ENCODE data around the gene HMGB3. TPM values are rescaled to one million over a fixed set of nuclear protein-coding genes. Genes with fewer than 3 reads are reported as not detected.

HMGB3 gene
- total RNA-seq, 1 experiment from 2014 or later, result 395 TPM

DNA sequence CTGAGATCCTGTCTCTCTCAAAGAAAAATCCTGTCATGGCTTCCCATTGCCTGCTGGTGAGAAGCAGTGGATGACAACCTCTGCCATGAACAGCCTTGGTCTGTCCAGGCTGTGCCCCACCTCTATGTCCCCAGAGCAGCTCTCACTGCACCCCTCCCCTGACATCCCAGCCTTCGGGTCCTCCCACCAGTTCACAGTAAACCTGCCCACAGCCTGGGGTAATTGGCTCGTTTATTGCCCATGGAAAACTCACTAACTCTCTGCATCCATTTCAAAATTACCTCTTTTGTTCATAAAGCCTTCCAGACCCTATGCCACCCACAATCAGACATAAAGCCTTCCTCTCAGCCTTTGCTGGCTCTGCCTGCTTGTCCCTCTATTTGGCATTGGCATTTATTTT, 10.7 kb upstream of the HMGB3 start:
- no peak for TF ChIP-seq ZBTB21 (CRISPR knock-in tag; IDR thresholded peaks at IDR 0.05; ENCODE audit: borderline replicate concordance)
- Mint-ChIP-seq H3K27me3 (ENCODE audit: low read depth) (no peaks in the 10 kb centered on the region), H3K4me1 (peaks cover 19% of the 10 kb centered on the region), H3K36me3 (no peaks in the 10 kb centered on the region), H3K4me3 (no peak overlapping the region), H3K9me3 (no peaks in the 10 kb centered on the region), H3K27ac (no peak overlapping the region)
- DNase-seq (ENCODE audit: low spot score), result no peak
- POLR2A ChIA-PET, result no interaction called here
- no peak for ATAC-seq
- CTCF ChIA-PET, result no interaction called here

DNA sequence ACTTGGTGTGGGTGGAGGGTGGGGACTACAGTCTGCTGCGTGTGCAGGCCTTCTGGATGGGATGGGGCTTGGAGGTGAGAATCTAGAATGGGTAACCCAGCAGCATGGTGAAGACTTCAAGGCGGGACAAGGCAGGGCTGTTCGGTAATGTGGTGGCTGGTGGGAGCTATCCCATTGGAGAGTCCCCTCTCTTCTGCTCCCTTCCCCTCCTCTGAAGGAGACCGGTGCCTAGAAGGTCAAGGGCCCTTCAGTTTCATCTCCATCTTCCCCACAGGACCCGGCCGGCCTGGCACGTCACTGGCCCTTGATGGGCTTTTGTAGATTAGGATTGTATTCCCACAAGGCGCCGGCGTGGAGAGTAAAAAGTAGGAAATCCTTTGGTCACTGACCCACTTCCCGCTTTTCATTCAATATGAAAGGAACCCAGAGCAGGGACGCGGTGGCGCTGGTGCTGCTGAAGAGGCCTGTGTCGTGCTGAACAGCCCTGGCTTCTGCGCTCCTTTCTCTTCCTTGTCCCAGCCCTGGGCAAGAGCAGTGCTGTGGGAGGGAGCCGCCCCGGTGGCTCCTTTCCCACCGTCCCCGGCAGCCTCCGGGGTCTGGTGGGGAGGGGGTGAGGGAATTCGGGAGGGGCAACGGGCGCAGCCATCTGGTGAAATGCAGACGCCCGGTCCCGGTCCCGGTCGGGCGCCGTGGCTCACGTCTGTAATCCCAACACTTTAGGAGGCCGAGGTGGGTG, 7.3 kb upstream of the HMGB3 start:
- H3K27ac Mint-ChIP-seq, result no peak overlapping the region
- TF ChIP-seq CBFB (CRISPR knock-in tag; IDR thresholded peaks at IDR 0.05; ENCODE audit: low read depth), result no peak
- TF ChIP-seq ZNF317 (CRISPR knock-in tag; IDR thresholded peaks at IDR 0.05; ENCODE audit: borderline replicate concordance, low read depth), result no peak
- TF ChIP-seq ELF4 (CRISPR knock-in tag; IDR thresholded peaks at IDR 0.05; ENCODE audit: low read depth), result no peak
- no peak for TF ChIP-seq SOX15 (CRISPR knock-in tag; IDR thresholded peaks at IDR 0.05)
- no peak for TF ChIP-seq TEAD4 (CRISPR knock-in tag; IDR thresholded peaks at IDR 0.05)
- TF ChIP-seq, protein P1, sequence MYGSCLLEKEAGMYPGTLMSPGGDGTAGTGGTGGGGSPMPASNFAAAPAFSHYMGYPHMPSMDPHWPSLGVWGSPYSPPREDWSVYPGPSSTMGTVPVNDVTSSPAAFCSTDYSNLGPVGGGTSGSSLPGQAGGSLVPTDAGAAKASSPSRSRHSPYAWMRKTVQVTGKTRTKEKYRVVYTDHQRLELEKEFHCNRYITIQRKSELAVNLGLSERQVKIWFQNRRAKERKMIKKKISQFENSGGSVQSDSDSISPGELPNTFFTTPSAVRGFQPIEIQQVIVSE (CRISPR knock-in tag; IDR thresholded peaks at IDR 0.05; ENCODE audit: borderline replicate concordance), result no peak
- no peak for TF ChIP-seq KAT7 (CRISPR knock-in tag; IDR thresholded peaks at IDR 0.05; ENCODE audit: borderline replicate concordance)
- no peak for TF ChIP-seq ZBTB21 (CRISPR knock-in tag; IDR thresholded peaks at IDR 0.05; ENCODE audit: borderline replicate concordance)
- no peak for TF ChIP-seq HMGA2 (CRISPR knock-in tag; IDR thresholded peaks at IDR 0.05)
- ChIA-PET CTCF (no interaction called here), POLR2A (interaction anchor here (0.7 kb wide), 1 partner anchor 420 kb away, joined by 6 read pairs; no protein-coding TSS in a partner anchor)
- no peak overlapping the region for H3K4me3 Mint-ChIP-seq
- H3K27me3 Mint-ChIP-seq (ENCODE audit: low read depth), result no peaks in the 10 kb centered on the region
- DNase-seq (ENCODE audit: low spot score), result no peak
- ATAC-seq, result peak; percentile 71
- peaks cover 8% of the 10 kb centered on the region for H3K4me1 Mint-ChIP-seq
- H3K36me3 Mint-ChIP-seq, result no peaks in the 10 kb centered on the region
- H3K9me3 Mint-ChIP-seq, result no peaks in the 10 kb centered on the region

DNA sequence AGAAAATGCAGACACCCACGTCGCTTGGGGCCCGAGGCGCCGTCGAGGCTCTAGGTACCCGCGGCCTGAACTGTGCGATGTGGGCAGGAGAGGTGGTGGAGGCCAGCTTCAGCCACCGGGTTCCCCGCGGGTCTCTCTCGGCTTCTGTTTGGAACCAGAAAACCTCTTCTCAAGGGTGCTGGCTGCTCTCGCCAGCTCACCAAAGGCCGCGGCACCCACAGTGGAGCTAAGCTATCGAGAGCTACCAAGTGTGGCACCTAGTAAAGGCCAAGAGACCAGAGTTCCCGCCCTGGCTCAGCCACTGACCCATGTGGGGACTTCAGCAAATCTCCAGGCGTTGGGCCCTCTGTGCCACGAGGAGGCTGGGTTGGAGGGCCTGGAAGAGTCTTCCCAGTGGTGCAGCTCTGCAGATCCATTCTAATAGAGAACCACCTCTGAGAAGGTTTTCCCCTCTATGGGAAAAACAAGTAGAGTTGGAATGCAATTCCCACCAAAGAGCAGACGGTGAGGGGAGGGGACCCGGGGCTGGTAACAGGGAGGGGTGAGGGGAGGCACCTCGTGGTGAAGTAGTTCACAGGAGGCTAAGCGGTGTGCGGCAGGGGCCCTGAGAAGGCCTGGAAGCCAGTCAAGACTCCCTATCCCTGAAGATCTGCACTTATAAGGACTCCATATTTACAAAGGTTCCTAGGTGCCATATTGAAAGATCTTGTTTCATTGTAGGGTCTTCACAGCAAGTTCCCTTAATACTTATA, 5.5 kb upstream of the HMGB3 start:
- no peak overlapping the region for H3K27ac Mint-ChIP-seq
- H3K4me3 Mint-ChIP-seq, result no peak overlapping the region
- no peak for DNase-seq (ENCODE audit: low spot score)
- H3K27me3 Mint-ChIP-seq (ENCODE audit: low read depth), result peaks cover 8% of the 10 kb centered on the region
- CTCF ChIA-PET, result interaction anchor here (0.7 kb wide), 1 partner anchor 205 kb away, joined by 3 read pairs; no protein-coding TSS in a partner anchor
- no peak for ATAC-seq
- no peaks in the 10 kb centered on the region for H3K36me3 Mint-ChIP-seq
- H3K9me3 Mint-ChIP-seq, result no peaks in the 10 kb centered on the region
- H3K4me1 Mint-ChIP-seq, result peaks cover 17% of the 10 kb centered on the region
- POLR2A ChIA-PET, result no interaction called here
- no peak for TF ChIP-seq ELF4 (CRISPR knock-in tag; IDR thresholded peaks at IDR 0.05; ENCODE audit: low read depth)
- no peak for TF ChIP-seq NR3C1 (CRISPR knock-in tag; conservative IDR thresholded peaks at IDR 0.05; ENCODE audit: low read depth)
- no peak for TF ChIP-seq RELA (CRISPR knock-in tag; IDR thresholded peaks at IDR 0.05; ENCODE audit: borderline replicate concordance)
- TF ChIP-seq CREM (CRISPR knock-in tag; IDR thresholded peaks at IDR 0.05), result no peak
- no peak for TF ChIP-seq JUN (CRISPR knock-in tag; IDR thresholded peaks at IDR 0.05)
- TF ChIP-seq, protein P2, sequence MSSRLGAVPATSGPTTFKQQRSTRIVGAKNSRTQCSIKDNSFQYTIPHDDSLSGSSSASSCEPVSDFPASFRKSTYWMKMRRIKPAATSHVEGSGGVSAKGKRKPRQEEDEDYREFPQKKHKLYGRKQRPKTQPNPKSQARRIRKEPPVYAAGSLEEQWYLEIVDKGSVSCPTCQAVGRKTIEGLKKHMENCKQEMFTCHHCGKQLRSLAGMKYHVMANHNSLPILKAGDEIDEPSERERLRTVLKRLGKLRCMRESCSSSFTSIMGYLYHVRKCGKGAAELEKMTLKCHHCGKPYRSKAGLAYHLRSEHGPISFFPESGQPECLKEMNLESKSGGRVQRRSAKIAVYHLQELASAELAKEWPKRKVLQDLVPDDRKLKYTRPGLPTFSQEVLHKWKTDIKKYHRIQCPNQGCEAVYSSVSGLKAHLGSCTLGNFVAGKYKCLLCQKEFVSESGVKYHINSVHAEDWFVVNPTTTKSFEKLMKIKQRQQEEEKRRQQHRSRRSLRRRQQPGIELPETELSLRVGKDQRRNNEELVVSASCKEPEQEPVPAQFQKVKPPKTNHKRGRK (CRISPR knock-in tag; IDR thresholded peaks at IDR 0.05; ENCODE audit: borderline replicate concordance), result 0 out of 2 replicates have a peak, but pooled peaks have one; percentile 23

DNA sequence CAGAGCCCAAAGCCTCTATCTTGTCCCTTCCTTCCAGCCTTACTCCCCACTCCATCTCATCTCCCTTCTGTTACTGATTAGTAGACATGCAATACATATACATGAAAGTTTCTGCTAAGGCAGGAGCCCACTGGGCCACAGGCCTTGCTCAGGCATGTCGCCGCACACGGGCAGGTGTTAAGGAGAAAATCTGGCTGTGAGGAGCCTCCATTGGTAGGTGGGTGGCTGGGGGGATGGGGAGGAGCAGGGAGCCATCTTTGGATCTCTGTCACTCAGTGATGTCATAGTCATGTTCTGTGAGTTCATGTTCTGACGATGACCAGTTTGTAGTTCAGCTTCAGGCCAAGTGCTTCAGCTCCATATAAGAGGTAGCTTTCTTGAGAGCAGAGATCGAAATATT, 2.9 kb upstream of the HMGB3 start:
- TF ChIP-seq ZNF232 (CRISPR knock-in tag; IDR thresholded peaks at IDR 0.05), result no peak
- TF ChIP-seq CBFB (CRISPR knock-in tag; IDR thresholded peaks at IDR 0.05; ENCODE audit: low read depth), result no peak
- TF ChIP-seq SMAD4 (CRISPR knock-in tag; IDR thresholded peaks at IDR 0.05), result no peak
- no peak for TF ChIP-seq ZNF423 (CRISPR knock-in tag; IDR thresholded peaks at IDR 0.05)
- TF ChIP-seq, protein P3, sequence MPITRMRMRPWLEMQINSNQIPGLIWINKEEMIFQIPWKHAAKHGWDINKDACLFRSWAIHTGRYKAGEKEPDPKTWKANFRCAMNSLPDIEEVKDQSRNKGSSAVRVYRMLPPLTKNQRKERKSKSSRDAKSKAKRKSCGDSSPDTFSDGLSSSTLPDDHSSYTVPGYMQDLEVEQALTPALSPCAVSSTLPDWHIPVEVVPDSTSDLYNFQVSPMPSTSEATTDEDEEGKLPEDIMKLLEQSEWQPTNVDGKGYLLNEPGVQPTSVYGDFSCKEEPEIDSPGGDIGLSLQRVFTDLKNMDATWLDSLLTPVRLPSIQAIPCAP (CRISPR knock-in tag; IDR thresholded peaks at IDR 0.05), result no peak
- TF ChIP-seq NFE2L1 (CRISPR knock-in tag; IDR thresholded peaks at IDR 0.05), result no peak
- TF ChIP-seq PRRX2 (CRISPR knock-in tag; IDR thresholded peaks at IDR 0.05), result no peak
- TF ChIP-seq, protein P4, sequence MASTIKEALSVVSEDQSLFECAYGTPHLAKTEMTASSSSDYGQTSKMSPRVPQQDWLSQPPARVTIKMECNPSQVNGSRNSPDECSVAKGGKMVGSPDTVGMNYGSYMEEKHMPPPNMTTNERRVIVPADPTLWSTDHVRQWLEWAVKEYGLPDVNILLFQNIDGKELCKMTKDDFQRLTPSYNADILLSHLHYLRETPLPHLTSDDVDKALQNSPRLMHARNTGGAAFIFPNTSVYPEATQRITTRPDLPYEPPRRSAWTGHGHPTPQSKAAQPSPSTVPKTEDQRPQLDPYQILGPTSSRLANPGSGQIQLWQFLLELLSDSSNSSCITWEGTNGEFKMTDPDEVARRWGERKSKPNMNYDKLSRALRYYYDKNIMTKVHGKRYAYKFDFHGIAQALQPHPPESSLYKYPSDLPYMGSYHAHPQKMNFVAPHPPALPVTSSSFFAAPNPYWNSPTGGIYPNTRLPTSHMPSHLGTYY (CRISPR knock-in tag; IDR thresholded peaks at IDR 0.05), result no peak
- no peak for TF ChIP-seq ZBTB21 (CRISPR knock-in tag; IDR thresholded peaks at IDR 0.05; ENCODE audit: borderline replicate concordance)
- no peaks in the 10 kb centered on the region for H3K9me3 Mint-ChIP-seq
- POLR2A ChIA-PET, result no interaction called here
- H3K27me3 Mint-ChIP-seq (ENCODE audit: low read depth), result peaks cover 8% of the 10 kb centered on the region
- no peak for ATAC-seq
- CTCF ChIA-PET, result no interaction called here
- DNase-seq (ENCODE audit: low spot score), result no peak
- no peak overlapping the region for H3K27ac Mint-ChIP-seq
- peaks cover 16% of the 10 kb centered on the region for H3K4me1 Mint-ChIP-seq
- H3K4me3 Mint-ChIP-seq, result no peak overlapping the region
- peaks cover 6% of the 10 kb centered on the region for H3K36me3 Mint-ChIP-seq

Measured in WTC11 (cell line).